ENCODE measurements around the gene FAM171A1. TPM values are rescaled to one million over a fixed set of nuclear protein-coding genes. Genes with fewer than 3 reads are reported as not detected.
A peak's percentile ranks its signal among the peaks of the same experiment; 100 is the strongest.
"Not testable (repeated sequence)": the region's sequence is repeated elsewhere in the genome, so short reads cannot be mapped to it uniquely, and the experiment has no call there.

The FAM171A1 gene
- total and polyA plus RNA-seq, 5 experiments from 2014 or later: 6.1 to 16.0 (median 12.9) TPM

GRCh38 chr10:15351099-15351820 lies 19.8 kb downstream of the FAM171A1 start:
- ATAC-seq (no peak), DNase-seq (no peak)
- peaks cover 0 to 2% (median 0%) of the 10 kb centered on the region in 4 donors for H3K4me1 Mint-ChIP-seq
- H3K36me3 Mint-ChIP-seq: peaks cover 0 to 3% (median 0%) of the 10 kb centered on the region in 3 donors
- peaks cover 11 to 28% (median 14%) of the 10 kb centered on the region in 5 donors for H3K27me3 Mint-ChIP-seq
- peaks cover 0 to 2% (median 0%) of the 10 kb centered on the region in 9 donors for H3K9me3 Mint-ChIP-seq
- H3K27ac Mint-ChIP-seq: peak overlapping the region in 1 of 10 donors; percentile 20
- no peak overlapping the region for H3K4me3 Mint-ChIP-seq
- POLR2A ChIA-PET: no interaction called here

GRCh38 chr10:15349112-15349511 lies 22.0 kb downstream of the FAM171A1 start:
- peaks cover 0 to 6% (median 0%) of the 10 kb centered on the region in 4 donors for H3K4me1 Mint-ChIP-seq
- no peak for ATAC-seq
- DNase-seq: no peak
- no peak overlapping the region for H3K4me3 Mint-ChIP-seq
- peaks cover 10 to 44% (median 22%) of the 10 kb centered on the region in 5 donors for H3K27me3 Mint-ChIP-seq
- H3K27ac Mint-ChIP-seq: no peak overlapping the region
- peaks cover 0 to 2% (median 0%) of the 10 kb centered on the region in 9 donors for H3K9me3 Mint-ChIP-seq
- H3K36me3 Mint-ChIP-seq: peaks cover 0 to 3% (median 0%) of the 10 kb centered on the region in 3 donors
- POLR2A ChIA-PET: no interaction called here

GRCh38 chr10:15348579-15348978 lies 22.5 kb downstream of the FAM171A1 start:
- DNase-seq (no peak), ATAC-seq (no peak)
- Mint-ChIP-seq H3K36me3 (peaks cover 0 to 3% (median 0%) of the 10 kb centered on the region in 3 donors), H3K4me1 (peaks cover 0 to 6% (median 0%) of the 10 kb centered on the region in 4 donors), H3K27me3 (peaks cover 12 to 44% (median 22%) of the 10 kb centered on the region in 5 donors), H3K4me3 (peak overlapping the region in 1 of 10 donors; percentile 21), H3K9me3 (peaks cover 0 to 2% (median 0%) of the 10 kb centered on the region in 9 donors), H3K27ac (no peak overlapping the region)
- POLR2A ChIA-PET: no interaction called here

- peaks cover 0 to 3% (median 0%) of the 10 kb centered on the region in 3 donors for H3K36me3 Mint-ChIP-seq
- H3K27ac Mint-ChIP-seq: no peak overlapping the region
- POLR2A ChIA-PET: no interaction called here
- peaks cover 14 to 51% (median 22%) of the 10 kb centered on the region in 5 donors for H3K27me3 Mint-ChIP-seq
- peaks cover 0 to 6% (median 0%) of the 10 kb centered on the region in 4 donors for H3K4me1 Mint-ChIP-seq
- ATAC-seq (no peak), DNase-seq (no peak)
- peaks cover 0 to 2% (median 0%) of the 10 kb centered on the region in 9 donors for H3K9me3 Mint-ChIP-seq
- no peak overlapping the region for H3K4me3 Mint-ChIP-seq
These were observed 23.9 kb downstream of the FAM171A1 start for GRCh38 chr10:15347150-15347549.

GRCh38 chr10:15346440-15347141 lies 24.5 kb downstream of the FAM171A1 start:
- H3K4me3 Mint-ChIP-seq: no peak overlapping the region
- no peak overlapping the region for H3K27ac Mint-ChIP-seq
- H3K9me3 Mint-ChIP-seq: peaks cover 0 to 2% (median 0%) of the 10 kb centered on the region in 9 donors
- ATAC-seq (no peak), DNase-seq (no peak)
- peaks cover 14 to 52% (median 23%) of the 10 kb centered on the region in 5 donors for H3K27me3 Mint-ChIP-seq
- POLR2A ChIA-PET: no interaction called here
- H3K36me3 Mint-ChIP-seq: peaks cover 0 to 3% (median 0%) of the 10 kb centered on the region in 3 donors
- peaks cover 0 to 6% (median 0%) of the 10 kb centered on the region in 4 donors for H3K4me1 Mint-ChIP-seq

- H3K4me3 Mint-ChIP-seq: no peak overlapping the region
- H3K36me3 Mint-ChIP-seq: no peaks in the 10 kb centered on the region
- H3K27me3 Mint-ChIP-seq: peaks cover 7 to 46% (median 19%) of the 10 kb centered on the region in 5 donors
- no peak for DNase-seq
- POLR2A ChIA-PET: no interaction called here
- peaks cover 0 to 4% (median 0%) of the 10 kb centered on the region in 4 donors for H3K4me1 Mint-ChIP-seq
- no peak for ATAC-seq
- no peaks in the 10 kb centered on the region for H3K9me3 Mint-ChIP-seq
- no peak overlapping the region for H3K27ac Mint-ChIP-seq
These were observed 25.6 kb downstream of the FAM171A1 start for GRCh38 chr10:15345450-15345849.

- H3K36me3 Mint-ChIP-seq: no peaks in the 10 kb centered on the region
- H3K27ac Mint-ChIP-seq: no peak overlapping the region
- peaks cover 0 to 4% (median 0%) of the 10 kb centered on the region in 4 donors for H3K4me1 Mint-ChIP-seq
- DNase-seq (no peak), ATAC-seq (no peak)
- no peaks in the 10 kb centered on the region for H3K9me3 Mint-ChIP-seq
- peaks cover 7 to 46% (median 20%) of the 10 kb centered on the region in 5 donors for H3K27me3 Mint-ChIP-seq
- POLR2A ChIA-PET: no interaction called here
- no peak overlapping the region for H3K4me3 Mint-ChIP-seq
These were observed 26.2 kb downstream of the FAM171A1 start for GRCh38 chr10:15344876-15345285.

GRCh38 chr10:15344256-15344875 lies 26.7 kb downstream of the FAM171A1 start:
- DNase-seq (no peak), ATAC-seq (no peak)
- no peaks in the 10 kb centered on the region for H3K9me3 Mint-ChIP-seq
- POLR2A ChIA-PET: no interaction called here
- no peak overlapping the region for H3K27ac Mint-ChIP-seq
- H3K36me3 Mint-ChIP-seq: no peaks in the 10 kb centered on the region
- H3K27me3 Mint-ChIP-seq: peaks cover 7 to 46% (median 16%) of the 10 kb centered on the region in 5 donors
- no peak overlapping the region for H3K4me3 Mint-ChIP-seq
- H3K4me1 Mint-ChIP-seq: peaks cover 0 to 4% (median 0%) of the 10 kb centered on the region in 4 donors

GRCh38 chr10:15342970-15343369 lies 28.1 kb downstream of the FAM171A1 start:
- H3K27me3 Mint-ChIP-seq: peaks cover 4 to 45% (median 15%) of the 10 kb centered on the region in 5 donors
- no peaks in the 10 kb centered on the region for H3K36me3 Mint-ChIP-seq
- H3K27ac Mint-ChIP-seq: no peak overlapping the region
- H3K4me1 Mint-ChIP-seq: peaks cover 0 to 4% (median 0%) of the 10 kb centered on the region in 4 donors
- H3K4me3 Mint-ChIP-seq: no peak overlapping the region
- DNase-seq (no peak), ATAC-seq (no peak)
- H3K9me3 Mint-ChIP-seq: no peaks in the 10 kb centered on the region
- POLR2A ChIA-PET: no interaction called here

GRCh38 chr10:15341502-15342128 lies 29.5 kb downstream of the FAM171A1 start:
- Mint-ChIP-seq H3K9me3 (no peaks in the 10 kb centered on the region), H3K4me3 (no peak overlapping the region), H3K27me3 (peaks cover 4 to 45% (median 15%) of the 10 kb centered on the region in 5 donors), H3K27ac (peak overlapping the region in 1 of 10 donors; percentile 24), H3K4me1 (peaks cover 0 to 4% (median 0%) of the 10 kb centered on the region in 4 donors), H3K36me3 (no peaks in the 10 kb centered on the region)
- ATAC-seq (no peak), DNase-seq (no peak)
- POLR2A ChIA-PET: no interaction called here

- POLR2A ChIA-PET: no interaction called here
- DNase-seq: no peak
- H3K9me3 Mint-ChIP-seq: no peaks in the 10 kb centered on the region
- H3K27me3 Mint-ChIP-seq: peaks cover 0 to 27% (median 10%) of the 10 kb centered on the region in 5 donors
- H3K4me1 Mint-ChIP-seq: peaks cover 0 to 2% (median 0%) of the 10 kb centered on the region in 4 donors
- H3K27ac Mint-ChIP-seq: no peak overlapping the region
- ATAC-seq: no peak
- H3K4me3 Mint-ChIP-seq: no peak overlapping the region
- H3K36me3 Mint-ChIP-seq: no peaks in the 10 kb centered on the region
These were observed 31.2 kb downstream of the FAM171A1 start for GRCh38 chr10:15339892-15340291.

- H3K4me3 Mint-ChIP-seq, H3K9me3 Mint-ChIP-seq, DNase-seq, ATAC-seq, H3K36me3 Mint-ChIP-seq, H3K27ac Mint-ChIP-seq, POLR2A ChIA-PET, H3K4me1 Mint-ChIP-seq: not testable (repeated sequence)
- H3K27me3 Mint-ChIP-seq: peaks cover 0 to 19% (median 6%) of the 10 kb centered on the region in 5 donors
These were observed 33.6 kb downstream of the FAM171A1 start for GRCh38 chr10:15337441-15337923.

All from naive thymus-derived CD8-positive, alpha-beta T cell (primary cell).